22Rv1 (cell line): ENCODE results near the gene DOC2A.
A peak's percentile ranks its signal among the peaks of the same experiment; 100 is the strongest.

ENCODE experiments used
- H3K27ac ChIP-seq: fragments of 450-650 bp; 2 replicates; pipeline ENCODE4 v1.5.1; 2017
- ZFX ChIP-seq: fragments of 450-650 bp; IDR thresholded peaks from 2 replicates; pipeline ENCODE4 v1.6.1; 2017; ENCODE audit warnings: antibody characterized with exemption, borderline replicate concordance
- TF ChIP-seq, protein P1 (sequence below): fragments of 450-650 bp; IDR thresholded peaks from 2 replicates; pipeline ENCODE4 v1.5.1; 2017; ENCODE audit warnings: mild to moderate bottlenecking

The DOC2A gene

DNA sequence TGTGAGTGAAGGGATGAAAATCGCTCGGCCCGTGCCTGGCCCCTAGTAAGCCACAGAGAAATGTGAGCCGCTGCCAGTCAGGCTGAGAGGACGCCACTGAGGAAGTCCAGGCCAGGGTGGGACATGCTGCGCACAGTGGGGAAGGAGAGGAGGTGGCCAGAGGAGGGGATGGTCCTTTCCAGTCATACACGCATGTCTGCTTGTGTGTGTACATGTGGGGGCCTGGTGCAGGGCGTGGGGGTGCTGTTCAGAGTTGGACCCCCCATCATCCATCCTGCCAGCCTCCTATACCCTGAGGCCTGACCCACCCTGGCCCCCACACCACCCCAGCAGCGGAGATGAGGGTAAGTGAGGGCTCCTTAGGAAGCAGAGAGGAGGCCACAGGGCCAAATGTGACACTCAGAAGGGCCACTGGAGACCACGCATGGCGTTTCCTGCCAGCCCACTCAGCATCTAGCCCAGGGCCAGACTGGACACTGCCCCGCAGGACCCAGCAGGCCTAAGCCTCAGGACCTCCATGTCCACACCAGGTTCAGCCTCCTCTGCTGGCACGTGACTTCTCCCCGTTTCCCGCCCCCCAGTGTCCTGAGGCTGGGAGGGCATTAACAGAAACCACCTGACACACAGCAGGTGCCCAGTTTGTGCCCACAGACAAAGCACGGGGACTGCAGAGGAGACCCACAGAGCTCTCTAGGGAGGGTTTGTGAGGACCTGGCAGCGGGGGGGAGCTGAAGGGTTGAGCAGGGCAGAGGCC, 7.0 kb downstream of the DOC2A start:
- no peak for TF ChIP-seq ZFX
- TF ChIP-seq, protein P1, sequence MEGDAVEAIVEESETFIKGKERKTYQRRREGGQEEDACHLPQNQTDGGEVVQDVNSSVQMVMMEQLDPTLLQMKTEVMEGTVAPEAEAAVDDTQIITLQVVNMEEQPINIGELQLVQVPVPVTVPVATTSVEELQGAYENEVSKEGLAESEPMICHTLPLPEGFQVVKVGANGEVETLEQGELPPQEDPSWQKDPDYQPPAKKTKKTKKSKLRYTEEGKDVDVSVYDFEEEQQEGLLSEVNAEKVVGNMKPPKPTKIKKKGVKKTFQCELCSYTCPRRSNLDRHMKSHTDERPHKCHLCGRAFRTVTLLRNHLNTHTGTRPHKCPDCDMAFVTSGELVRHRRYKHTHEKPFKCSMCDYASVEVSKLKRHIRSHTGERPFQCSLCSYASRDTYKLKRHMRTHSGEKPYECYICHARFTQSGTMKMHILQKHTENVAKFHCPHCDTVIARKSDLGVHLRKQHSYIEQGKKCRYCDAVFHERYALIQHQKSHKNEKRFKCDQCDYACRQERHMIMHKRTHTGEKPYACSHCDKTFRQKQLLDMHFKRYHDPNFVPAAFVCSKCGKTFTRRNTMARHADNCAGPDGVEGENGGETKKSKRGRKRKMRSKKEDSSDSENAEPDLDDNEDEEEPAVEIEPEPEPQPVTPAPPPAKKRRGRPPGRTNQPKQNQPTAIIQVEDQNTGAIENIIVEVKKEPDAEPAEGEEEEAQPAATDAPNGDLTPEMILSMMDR, result no peak
- H3K27ac ChIP-seq, result peak overlapping the region; percentile 22; the same call in 1 of the 2 replicates

DNA sequence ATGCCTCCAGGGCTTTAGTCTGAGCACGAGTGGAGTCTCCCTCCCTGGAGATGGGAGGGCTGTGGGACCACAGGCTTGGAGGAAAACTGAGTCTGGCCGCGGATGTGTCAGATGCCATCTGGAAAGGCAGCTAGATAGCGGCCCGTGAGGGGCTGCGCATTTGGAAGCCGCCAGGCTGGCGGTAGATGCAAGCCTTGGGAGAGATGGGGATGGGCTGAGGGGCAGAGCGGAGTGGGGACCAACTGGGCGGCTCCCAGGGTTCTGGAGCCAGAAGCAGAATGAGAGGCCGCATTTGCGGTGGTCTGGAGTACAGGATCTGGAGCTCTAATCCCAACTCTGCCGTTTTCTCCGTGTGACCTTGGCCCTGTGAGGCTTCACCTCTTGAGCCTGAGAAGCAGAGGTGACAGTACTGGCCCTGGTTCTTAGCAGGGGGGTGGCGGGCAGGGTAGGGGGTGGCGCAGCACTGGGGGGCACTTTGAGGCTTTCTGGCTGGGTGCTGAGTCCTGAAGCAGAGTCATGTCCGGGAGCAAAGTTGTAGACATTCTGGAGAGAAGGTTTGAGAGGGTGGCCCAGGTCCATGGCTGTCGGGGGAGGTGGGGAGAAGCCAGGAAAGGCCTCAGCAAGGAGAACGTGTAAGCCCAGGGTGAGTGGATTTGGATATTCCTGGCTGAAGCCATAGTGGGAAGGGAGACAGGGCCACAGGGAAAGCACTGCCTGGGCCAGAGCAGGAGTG, 8.0 kb downstream of the DOC2A start:
- peak overlapping the region; percentile 22; the same call in 1 of the 2 replicates for H3K27ac ChIP-seq
- no peak for TF ChIP-seq ZFX
- TF ChIP-seq, protein P1, result no peak

DNA sequence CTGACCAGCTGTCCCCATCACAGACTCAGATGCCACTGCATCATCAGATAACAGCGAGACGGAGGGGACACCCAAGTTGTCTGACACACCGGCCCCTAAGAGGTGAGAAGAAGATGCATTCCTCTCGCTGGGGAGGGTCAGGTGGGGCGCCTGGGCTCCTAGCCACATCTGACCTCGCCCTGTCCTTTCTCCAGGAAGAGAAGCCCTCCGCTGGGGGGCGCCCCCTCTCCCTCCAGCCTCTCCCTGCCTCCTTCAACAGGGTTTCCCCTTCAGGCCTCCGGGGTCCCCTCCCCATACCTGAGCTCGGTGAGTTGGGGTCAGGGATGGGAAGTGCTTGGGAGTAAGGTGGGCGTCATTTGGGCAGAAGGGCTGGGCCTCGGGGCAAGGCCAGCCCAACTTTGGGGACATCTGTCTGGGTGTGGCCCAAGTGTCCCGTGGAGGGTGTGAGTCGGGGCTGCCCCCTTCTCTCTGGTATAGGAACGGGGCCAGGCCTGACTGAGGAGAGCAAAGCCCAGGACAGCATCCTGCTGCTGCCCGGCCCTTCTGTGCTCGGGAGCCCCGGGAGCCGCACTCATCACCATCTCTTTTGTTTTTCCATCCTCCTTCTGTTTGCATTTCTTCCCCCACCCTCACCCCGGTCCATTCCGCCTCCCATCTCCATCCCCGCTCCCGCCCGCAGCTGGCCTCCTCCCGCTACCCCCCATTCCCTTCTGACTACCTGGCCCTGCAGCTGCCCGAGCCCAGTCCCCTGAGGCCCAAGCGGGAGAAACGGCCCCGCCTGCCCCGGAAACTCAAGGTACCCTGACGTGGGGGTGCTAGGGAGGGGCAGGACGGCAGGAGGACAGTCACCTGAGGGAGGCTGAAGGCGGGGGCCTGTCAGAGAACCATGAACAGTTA, 9.8 kb downstream of the DOC2A start:
- no peak overlapping the region for H3K27ac ChIP-seq
- TF ChIP-seq, protein P1, result peak; percentile 6; the same call in 1 of the 2 replicates
- no peak for TF ChIP-seq ZFX

DNA sequence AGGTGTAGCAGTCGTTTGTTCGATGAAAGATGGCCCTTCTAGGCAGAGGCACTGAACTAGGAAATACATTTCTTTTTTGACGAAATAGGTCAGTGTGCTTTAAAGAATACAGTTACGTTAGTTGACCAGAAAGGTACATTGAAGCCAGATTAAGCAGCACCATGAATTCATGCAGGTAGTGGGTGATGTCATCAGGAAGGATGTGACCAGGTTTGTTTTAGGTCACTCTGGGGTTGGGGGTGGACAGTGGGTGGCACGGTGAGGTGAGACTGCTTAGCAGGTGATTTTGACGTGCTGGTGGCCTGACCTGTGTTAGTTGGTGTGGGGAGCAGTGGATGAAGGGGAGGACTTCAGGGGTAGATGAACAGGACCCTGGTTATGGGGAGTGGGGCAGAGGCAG, 11.2 kb downstream of the DOC2A start:
- H3K27ac ChIP-seq, result peak overlapping the region; percentile 15; the same call in 1 of the 2 replicates
- TF ChIP-seq, protein P1, result no peak
- TF ChIP-seq ZFX, result no peak

DNA sequence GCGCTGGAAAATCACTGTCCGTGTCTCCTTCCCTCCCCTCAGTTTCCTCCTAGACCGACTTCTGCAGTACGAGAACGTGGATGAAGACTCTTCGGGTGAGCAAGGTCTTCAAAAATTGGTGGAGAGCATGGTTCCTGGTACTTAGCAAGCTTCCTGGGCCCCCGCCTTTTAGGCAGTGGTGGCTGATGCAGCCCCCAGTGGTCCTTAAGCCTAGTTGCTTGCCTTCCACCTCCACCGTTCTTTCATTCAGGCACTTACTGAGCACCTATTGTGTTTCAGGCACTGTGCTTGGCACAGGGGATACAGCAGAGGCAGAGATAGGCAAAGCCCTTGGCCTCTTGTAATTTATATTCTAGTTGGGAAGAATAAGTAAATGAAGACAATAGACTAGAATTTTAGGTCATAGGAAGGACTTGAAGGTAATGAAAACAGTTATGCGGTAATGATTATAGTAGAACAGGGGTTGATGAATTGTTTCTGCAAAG, 14.0 kb downstream of the DOC2A start:
- peak overlapping the region; percentile 99 for H3K27ac ChIP-seq
- TF ChIP-seq, protein P1, result no peak
- TF ChIP-seq ZFX, result no peak

DNA sequence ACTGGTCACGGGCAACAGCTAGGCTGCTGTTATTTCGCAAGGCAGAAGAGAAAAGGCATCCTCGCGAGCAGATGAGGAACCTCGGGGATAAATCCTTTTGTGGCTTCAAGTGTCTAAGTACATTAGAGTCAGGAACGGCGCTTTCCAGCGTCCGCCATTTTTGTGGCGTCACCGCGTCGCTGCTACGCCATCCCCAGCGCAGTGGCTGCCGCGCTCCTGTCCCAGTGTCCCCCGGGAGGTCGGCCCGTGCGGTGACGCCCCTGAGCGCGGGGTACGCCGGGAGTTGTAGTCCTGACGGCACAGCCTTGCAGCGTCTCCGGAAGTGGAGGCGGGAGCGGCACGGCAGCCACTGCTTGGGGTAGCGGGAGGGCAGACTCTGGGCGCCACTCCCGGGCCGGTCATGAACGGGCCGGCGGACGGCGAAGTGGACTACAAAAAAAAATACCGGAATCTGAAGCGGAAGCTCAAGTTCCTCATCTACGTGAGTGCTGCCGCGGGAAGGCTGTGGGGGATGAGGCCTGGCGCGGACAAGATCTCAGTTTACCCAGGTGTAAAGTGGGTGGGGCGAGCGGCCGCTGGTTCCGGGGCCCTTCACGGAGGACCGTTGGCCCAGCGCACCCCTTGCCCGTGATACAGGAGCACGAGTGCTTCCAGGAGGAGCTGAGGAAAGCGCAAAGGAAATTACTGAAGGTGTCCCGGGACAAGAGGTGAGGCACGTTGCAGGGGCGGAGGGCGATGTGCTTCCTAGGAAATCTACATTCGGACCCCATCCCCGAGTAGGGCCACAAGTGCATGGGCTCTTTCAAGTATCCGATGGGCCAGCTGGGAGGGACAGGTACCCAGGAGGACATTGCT, 14.7 kb downstream of the DOC2A start, which contains the start of gene INO80E:
TSS of gene INO80E (plus strand) at position 331 of the 855 bp plus-strand sequence. CDS start at position 401, 70 bp downstream.
- TF ChIP-seq, protein P1, result no peak
- TF ChIP-seq ZFX, result no peak

More for the DNA sequence above, 14.7 kb downstream of the DOC2A start, which contains the start of gene INO80E:
- peak within 1 kb of the TSS; percentile 99 for H3K27ac ChIP-seq
